Fibroblast of lung (primary cell): Measurements from ENCODE around the gene ROM1.

Experiments
- CTCF ChIP-seq, 2 donors: IDR thresholded peaks in 1 of 2; conservative IDR thresholded peaks in 1 of 2; 1 replicate in 1 of 2; 2 replicates in 1 of 2; pipeline ENCODE4 v1.5.1; 2011 to 2012; ENCODE audit warnings: low read length in 2 of 2, control low read depth in 1 of 2, inconsistent platforms in 1 of 2, low read depth in 1 of 2, mild to moderate bottlenecking in 1 of 2
- EZH2 ChIP-seq: IDR thresholded peaks from 2 replicates; pipeline ENCODE4 v1.5.1; 2012; ENCODE audit warnings: low read length, control low read depth, mild to moderate bottlenecking; ENCODE audit errors: missing control alignments

- TF ChIP-seq CTCF (conservative IDR thresholded peaks at IDR 0.05 in 1 of 2, IDR thresholded peaks at IDR 0.05 in 1 of 2; ENCODE audit: low read depth in 1 of 2, low read length in 2 of 2) (no peak), EZH2 (no peak)
Observed at GRCh38 chr11:62627713-62628112, 14.7 kb downstream of the ROM1 start.
